Neural progenitor cell (in vitro differentiated cells): ENCODE data around the gene BAG5.

Source experiments
- EZH2 ChIP-seq: fragments of 200-600 bp; sonication (generic); IDR thresholded peaks from 2 replicates; pipeline ENCODE4 v1.6.1; 2017; ENCODE audit warnings: antibody characterized with exemption, mild to moderate bottlenecking, moderate library complexity
- TF ChIP-seq, protein P1 (sequence below): fragments of 200-600 bp; sonication (generic); IDR thresholded peaks from 2 replicates; pipeline ENCODE4 v1.5.1; 2017; ENCODE audit warnings: antibody characterized with exemption, mild to moderate bottlenecking

DNA sequence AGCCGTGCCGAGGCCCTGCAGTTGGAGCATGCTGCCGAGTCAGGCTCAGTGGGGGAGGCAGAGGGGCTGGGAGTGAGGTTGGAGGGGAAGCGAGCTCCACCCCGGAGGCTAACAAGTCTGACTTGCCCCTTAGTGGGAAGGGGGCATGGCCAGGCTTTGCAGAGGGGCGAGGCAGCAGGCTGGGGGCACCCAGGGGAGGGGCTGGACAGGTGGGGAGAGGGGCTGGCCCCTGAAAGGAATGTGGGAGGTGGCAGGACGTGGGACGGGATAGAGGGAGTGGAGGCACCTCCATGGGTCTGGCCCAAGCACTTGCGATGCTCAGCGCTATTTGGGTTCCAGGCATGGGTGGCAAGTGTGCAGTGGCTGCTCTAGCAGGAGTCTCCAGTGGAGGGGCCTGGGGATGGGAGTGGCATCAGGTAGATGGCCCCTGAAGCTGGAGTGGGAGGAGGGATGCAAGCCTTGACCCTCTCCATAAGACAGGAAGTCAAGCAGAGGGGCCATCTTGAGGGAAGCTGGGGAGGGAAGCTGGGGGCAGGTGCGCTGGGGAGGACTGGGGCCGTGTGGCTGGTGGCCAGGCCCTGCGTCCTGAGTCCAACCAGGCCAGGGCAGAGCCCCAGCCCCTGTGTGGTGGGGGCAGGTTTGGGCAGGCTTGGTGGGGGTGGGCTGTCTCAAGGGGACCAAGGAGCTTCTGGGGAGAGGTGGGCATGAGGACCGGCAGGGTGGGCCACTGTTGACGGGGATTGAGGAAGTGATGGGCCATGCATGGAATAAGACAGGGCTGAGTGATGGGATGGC lies 30.8 kb downstream of the BAG5 start:
- TF ChIP-seq, protein P1, sequence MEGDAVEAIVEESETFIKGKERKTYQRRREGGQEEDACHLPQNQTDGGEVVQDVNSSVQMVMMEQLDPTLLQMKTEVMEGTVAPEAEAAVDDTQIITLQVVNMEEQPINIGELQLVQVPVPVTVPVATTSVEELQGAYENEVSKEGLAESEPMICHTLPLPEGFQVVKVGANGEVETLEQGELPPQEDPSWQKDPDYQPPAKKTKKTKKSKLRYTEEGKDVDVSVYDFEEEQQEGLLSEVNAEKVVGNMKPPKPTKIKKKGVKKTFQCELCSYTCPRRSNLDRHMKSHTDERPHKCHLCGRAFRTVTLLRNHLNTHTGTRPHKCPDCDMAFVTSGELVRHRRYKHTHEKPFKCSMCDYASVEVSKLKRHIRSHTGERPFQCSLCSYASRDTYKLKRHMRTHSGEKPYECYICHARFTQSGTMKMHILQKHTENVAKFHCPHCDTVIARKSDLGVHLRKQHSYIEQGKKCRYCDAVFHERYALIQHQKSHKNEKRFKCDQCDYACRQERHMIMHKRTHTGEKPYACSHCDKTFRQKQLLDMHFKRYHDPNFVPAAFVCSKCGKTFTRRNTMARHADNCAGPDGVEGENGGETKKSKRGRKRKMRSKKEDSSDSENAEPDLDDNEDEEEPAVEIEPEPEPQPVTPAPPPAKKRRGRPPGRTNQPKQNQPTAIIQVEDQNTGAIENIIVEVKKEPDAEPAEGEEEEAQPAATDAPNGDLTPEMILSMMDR: no peak
- no peak for TF ChIP-seq EZH2
